ENCODE data around the gene KCTD15.

The KCTD15 gene

GRCh38 chr19:33795370-33796163, 1.1 kb upstream of the KCTD15 start:
- DNase-seq (ENCODE audit: low read depth in 3 of 3): peak; percentile 33 to 58 (median 41)

GRCh38 chr19:33797802-33798671, 1.4 kb downstream of the KCTD15 start:
- DNase-seq (ENCODE audit: low read depth in 3 of 3): peak in 1 of 3 experiments; percentile 33

GRCh38 chr19:33798681-33799111, 2.0 kb downstream of the KCTD15 start:
- DNase-seq (ENCODE audit: low read depth in 3 of 3): no peak

GRCh38 chr19:33799476-33799875, 2.8 kb downstream of the KCTD15 start:
- DNase-seq (ENCODE audit: low read depth in 3 of 3): no peak

GRCh38 chr19:33800012-33800680, 3.5 kb downstream of the KCTD15 start:
- no peak for DNase-seq (ENCODE audit: low read depth in 3 of 3)

- DNase-seq (ENCODE audit: low read depth in 3 of 3): no peak
These were observed 4.7 kb downstream of the KCTD15 start for GRCh38 chr19:33801411-33801810.

GRCh38 chr19:33802001-33802400, 5.3 kb downstream of the KCTD15 start:
- no peak for DNase-seq (ENCODE audit: low read depth in 3 of 3)

GRCh38 chr19:33802801-33803200, 6.1 kb downstream of the KCTD15 start:
- no peak for DNase-seq (ENCODE audit: low read depth in 3 of 3)

- no peak for DNase-seq (ENCODE audit: low read depth in 3 of 3)
These were observed 6.7 kb downstream of the KCTD15 start for GRCh38 chr19:33803383-33803782.

GRCh38 chr19:33804021-33804799, 7.5 kb downstream of the KCTD15 start:
- no peak for DNase-seq (ENCODE audit: low read depth in 3 of 3)

GRCh38 chr19:33805313-33805712, 8.6 kb downstream of the KCTD15 start:
- no peak for DNase-seq (ENCODE audit: low read depth in 3 of 3)

- no peak for DNase-seq (ENCODE audit: low read depth in 3 of 3)
These were observed 9.3 kb downstream of the KCTD15 start for GRCh38 chr19:33805840-33806433.

GRCh38 chr19:33806434-33806881, 9.8 kb downstream of the KCTD15 start:
- no peak for DNase-seq (ENCODE audit: low read depth in 3 of 3)

- DNase-seq (ENCODE audit: low read depth in 3 of 3): no peak
These were observed 11.7 kb downstream of the KCTD15 start for GRCh38 chr19:33808399-33808798.

- no peak for DNase-seq (ENCODE audit: low read depth in 3 of 3)
These were observed 13.3 kb downstream of the KCTD15 start for GRCh38 chr19:33809960-33810359.

GRCh38 chr19:33810821-33811220, 14.2 kb downstream of the KCTD15 start:
- DNase-seq (ENCODE audit: low read depth in 3 of 3): no peak

- no peak for DNase-seq (ENCODE audit: low read depth in 3 of 3)
These were observed 14.6 kb downstream of the KCTD15 start for GRCh38 chr19:33811246-33811645.

- DNase-seq (ENCODE audit: low read depth in 3 of 3): no peak
These were observed 15.2 kb downstream of the KCTD15 start for GRCh38 chr19:33811736-33812387.

GRCh38 chr19:33812388-33813330, 16.0 kb downstream of the KCTD15 start:
- no peak for DNase-seq (ENCODE audit: low read depth in 3 of 3)

Measured in stimulated activated CD4-positive, alpha-beta T cell treated with anti-CD3 and anti-CD28 coated beads, TNF-alpha, amount 100 ng/mL, for 24 hours (primary cell).